Heart left ventricle (tissue), 16 donors: ENCODE results near the gene JOSD2. TPM values are rescaled to one million over a fixed set of nuclear protein-coding genes. Genes with fewer than 3 reads are reported as not detected.

Source experiments
- ATAC-seq, 4 donors: fragments of 200-7000 bp; cut with Tn5 transposase; one replicate each; pipeline ENCODE4 v1.9.1; 2020 to 2022; ENCODE audit warnings: moderate library complexity in 4 of 4, mild to moderate bottlenecking in 3 of 4, moderate number of reproducible peaks in 1 of 4
- DNase-seq, 5 donors: peaks; one replicate each; pipeline ENCODE4 v3.0.0-alpha.2; 2020
- H3K27ac ChIP-seq, 12 donors: fragments of 200-600 bp; sonication (generic) in 4 of 12; one replicate each; pipeline versions ENCODE4 v1.5.0 to v1.8.0; 2016 to 2022; ENCODE audit warnings: mild to moderate bottlenecking in 2 of 12
- H3K27me3 ChIP-seq, 9 donors: fragments of 200-600 bp; sonication (generic) in 2 of 9; one replicate each; pipeline versions ENCODE4 v1.5.1 to v1.8.0; 2016 to 2022; ENCODE audit warnings: mild to moderate bottlenecking in 3 of 9
- H3K36me3 ChIP-seq, 9 donors: fragments of 200-600 bp; sonication (generic) in 2 of 9; one replicate each; pipeline versions ENCODE4 v1.5.0 to v1.8.0; 2018 to 2022; ENCODE audit warnings: mild to moderate bottlenecking in 2 of 9
- H3K4me1 ChIP-seq, 12 donors: fragments of 200-600 bp; sonication (generic) in 4 of 12; one replicate each; pipeline versions ENCODE4 v1.5.0 to v1.8.0; 2016 to 2022; ENCODE audit warnings: mild to moderate bottlenecking in 3 of 12
- H3K4me3 ChIP-seq, 12 donors: fragments of 200-600 bp; sonication (generic) in 4 of 12; one replicate each; pipeline versions ENCODE4 v1.5.0 to v1.8.0; 2017 to 2022; ENCODE audit warnings: mild to moderate bottlenecking in 9 of 12, moderate library complexity in 4 of 12
- H3K9me3 ChIP-seq, 12 donors: fragments of 200-600 bp; sonication (generic) in 4 of 12; one replicate each; pipeline versions ENCODE4 v1.5.0 to v1.8.0; 2016 to 2022; ENCODE audit warnings: mild to moderate bottlenecking in 1 of 12
- POLR2A ChIP-seq, 2 donors: fragments of 450-650 bp; IDR thresholded peaks; one replicate each; pipeline ENCODE4 v1.6.1; 2017; ENCODE audit warnings: antibody characterized with exemption in 2 of 2, mild to moderate bottlenecking in 2 of 2, moderate library complexity in 2 of 2
- WGBS, 4 donors: extraction: QIAGEN DNeasy Blood & Tissue Kit in 2 of 4; methylation state at CpG; one replicate each; pipeline versions ENCODE4 v1.1.5 to v1.1.7; 2013 to 2018; 5-methylcytosine and 5-hydroxymethylcytosine counted together
- intact Hi-C, 10 donors: fragments of 100-400 bp; cut with DNase I; formaldehyde crosslinking; loops; one replicate each; pipeline versions ENCODE4 v1.11.1 to v1.14.2; 2022
- polyA plus RNA-seq, 2 donors: library from polyadenylated mRNA; stranded (reverse); fragments of 200-250 nt; gene quantifications; one replicate each; pipeline ENCODE4 v1.2.3, GENCODE V29; 2013
- total RNA-seq, 9 donors: library from RNA; depleted of rRNA in 2 of 9; stranded (reverse); fragments of >200 nt in 2 of 9; fragmentation: NEBNext Ultra II Directional in 3 of 9; extraction: Animal tissue kit (Norgen Biotek cat#: 25700) in 3 of 9; gene quantifications; one replicate each; pipeline versions ENCODE4 v1.1.0 to v1.2.4, GENCODE V29; 2016 to 2023
- TF ChIP-seq, protein P1 (sequence below), 12 donors: fragments of 200-600 bp; sonication (generic) in 4 of 12; IDR thresholded peaks; one replicate each; pipeline versions ENCODE4 v1.5.0 to v1.8.0; 2018 to 2022; ENCODE audit warnings: antibody characterized with exemption in 12 of 12, mild to moderate bottlenecking in 5 of 12
- donor health status: ischemic (EF 13 %, LVEDD 7.1; RV severe dilation, severe dysfunction).
- donor health status: healthy with polysubstance abuse.
- donor health status: DM: no; HTN: yes; CAD: no.
- donor health status: DM: no; HTN: no; CAD: no.
- donor health status: ischemic (EF 25% LVEDD 6.9; RV normal size, moderate dysfunction).
- donor health status: ischemic (EF 25% LVEDD 5.7; RV mildly dilated, moderate dysfunction).
- donor health status: healthy.
- donor health status: DM: yes; HTN: yes; CAD: no.
- donor health status: ischemic (EF 35%, LVEDD 5.7; RV mildly dilated, moderate dysfunction).
- donor health status: nonischemic (EF 11% LVEDD 7.7; RV severe dilation, severe dysfunction).
- donor health status: DM: yes; HTN: yes; CAD: no.
- donor health status: PGD.
- donor health status: ischemic (EF 29% LVEDD 5.4; RV normal size, mild dysfunction).
- donor health status: nonischemic (EF 23%, LVEDD 6.1; RV moderate dilation, normal function).

JOSD2 gene
- total and polyA plus RNA-seq, 11 donors, result 18.7 to 49.7 (median 30.8) TPM

DNA sequence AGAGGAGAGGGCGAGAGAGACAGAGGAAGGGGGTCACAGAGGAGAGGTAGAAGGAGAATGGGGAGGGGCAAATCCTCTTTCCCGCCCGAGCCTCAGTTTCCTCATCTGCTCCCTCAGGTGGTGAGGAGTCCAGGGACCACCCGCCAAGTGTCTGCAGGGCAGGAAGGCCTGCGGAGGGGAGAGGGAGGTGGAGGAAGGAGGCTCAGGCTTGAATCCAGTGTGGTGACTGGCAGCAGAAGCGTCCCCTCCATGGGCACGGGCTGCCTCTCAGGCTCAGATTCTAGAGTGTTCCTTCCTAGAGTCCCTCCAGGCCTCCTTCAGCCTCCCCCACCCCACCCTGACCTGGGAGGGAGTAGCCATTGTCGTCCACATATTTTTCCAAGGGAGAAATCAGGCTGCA is 17.8 kb downstream of the JOSD2 start:
- Histone ChIP-seq H3K4me3 (no peak overlapping the region), H3K36me3 (no peaks in the 10 kb centered on the region), H3K27ac (no peak overlapping the region), H3K4me1 (peaks cover 0 to 21% (median 0%) of the 10 kb centered on the region in 12 donors), H3K9me3 (no peaks in the 10 kb centered on the region), H3K27me3 (no peaks in the 10 kb centered on the region)
- 45 to 53% (median 51%) methylated on average over 8 of the region's 8 CpGs for WGBS, 4 donors
- ATAC-seq (no peak), DNase-seq (peak in 3 of 5 donors; percentile 9 to 29 (median 25))
- TF ChIP-seq, protein P1, sequence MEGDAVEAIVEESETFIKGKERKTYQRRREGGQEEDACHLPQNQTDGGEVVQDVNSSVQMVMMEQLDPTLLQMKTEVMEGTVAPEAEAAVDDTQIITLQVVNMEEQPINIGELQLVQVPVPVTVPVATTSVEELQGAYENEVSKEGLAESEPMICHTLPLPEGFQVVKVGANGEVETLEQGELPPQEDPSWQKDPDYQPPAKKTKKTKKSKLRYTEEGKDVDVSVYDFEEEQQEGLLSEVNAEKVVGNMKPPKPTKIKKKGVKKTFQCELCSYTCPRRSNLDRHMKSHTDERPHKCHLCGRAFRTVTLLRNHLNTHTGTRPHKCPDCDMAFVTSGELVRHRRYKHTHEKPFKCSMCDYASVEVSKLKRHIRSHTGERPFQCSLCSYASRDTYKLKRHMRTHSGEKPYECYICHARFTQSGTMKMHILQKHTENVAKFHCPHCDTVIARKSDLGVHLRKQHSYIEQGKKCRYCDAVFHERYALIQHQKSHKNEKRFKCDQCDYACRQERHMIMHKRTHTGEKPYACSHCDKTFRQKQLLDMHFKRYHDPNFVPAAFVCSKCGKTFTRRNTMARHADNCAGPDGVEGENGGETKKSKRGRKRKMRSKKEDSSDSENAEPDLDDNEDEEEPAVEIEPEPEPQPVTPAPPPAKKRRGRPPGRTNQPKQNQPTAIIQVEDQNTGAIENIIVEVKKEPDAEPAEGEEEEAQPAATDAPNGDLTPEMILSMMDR (IDR thresholded peaks at IDR 0.05), result no peak
- TF ChIP-seq POLR2A (IDR thresholded peaks at IDR 0.05), result no peak
- intact Hi-C loops, result no loop called here

DNA sequence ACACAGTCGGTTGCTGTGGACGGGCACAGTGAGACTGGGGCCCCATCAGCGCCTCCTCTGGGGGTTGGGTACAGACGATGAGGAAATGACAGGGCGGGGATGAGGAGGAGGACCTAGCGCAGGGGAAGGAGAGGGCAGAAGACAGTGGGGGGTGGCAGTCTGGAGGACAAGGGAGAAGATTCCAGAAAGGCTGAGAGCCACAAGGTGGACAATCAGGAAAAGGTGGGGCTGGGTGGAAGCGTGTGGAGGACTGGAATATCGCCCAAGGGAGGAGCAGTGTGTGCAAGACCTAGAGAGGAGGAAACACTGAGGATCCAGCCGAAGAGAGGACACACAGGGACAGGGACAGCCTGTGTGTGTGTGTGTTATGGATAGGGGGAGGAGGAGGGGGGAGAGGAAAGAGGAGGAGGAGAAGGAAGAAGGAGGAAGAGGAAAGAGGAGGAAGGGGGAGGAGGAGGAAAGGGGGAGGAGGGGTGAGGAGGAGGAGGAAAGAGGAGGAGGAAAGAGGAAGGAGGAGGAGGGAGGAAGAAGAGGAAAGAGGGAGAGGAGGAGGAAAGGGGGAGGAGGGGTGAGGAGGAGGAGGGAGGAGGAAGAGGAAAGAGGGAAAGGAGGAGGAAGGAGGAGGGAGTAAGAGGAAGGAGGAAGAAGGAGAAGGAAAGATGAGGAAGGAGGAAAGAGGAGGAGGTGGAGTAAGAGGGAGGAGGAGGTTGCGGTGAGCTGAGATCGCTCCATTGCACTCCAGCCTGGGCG is 18.5 kb downstream of the JOSD2 start:
- no peak for ATAC-seq
- Histone ChIP-seq H3K4me3 (no peak overlapping the region), H3K27me3 (peaks cover 0 to 3% (median 0%) of the 10 kb centered on the region in 9 donors), H3K9me3 (no peaks in the 10 kb centered on the region), H3K27ac (no peak overlapping the region), H3K36me3 (no peaks in the 10 kb centered on the region), H3K4me1 (peaks cover 0 to 21% (median 0%) of the 10 kb centered on the region in 12 donors)
- TF ChIP-seq POLR2A (IDR thresholded peaks at IDR 0.05), result no peak
- TF ChIP-seq, protein P1 (IDR thresholded peaks at IDR 0.05), result no peak
- DNase-seq, result peak in 3 of 5 donors; percentile 29 to 61 (median 42)
- intact Hi-C loops, result no loop called here
- WGBS, 4 donors, result 13 to 30% (median 21%) methylated on average over 9 to 12 of the region's 12 CpGs

DNA sequence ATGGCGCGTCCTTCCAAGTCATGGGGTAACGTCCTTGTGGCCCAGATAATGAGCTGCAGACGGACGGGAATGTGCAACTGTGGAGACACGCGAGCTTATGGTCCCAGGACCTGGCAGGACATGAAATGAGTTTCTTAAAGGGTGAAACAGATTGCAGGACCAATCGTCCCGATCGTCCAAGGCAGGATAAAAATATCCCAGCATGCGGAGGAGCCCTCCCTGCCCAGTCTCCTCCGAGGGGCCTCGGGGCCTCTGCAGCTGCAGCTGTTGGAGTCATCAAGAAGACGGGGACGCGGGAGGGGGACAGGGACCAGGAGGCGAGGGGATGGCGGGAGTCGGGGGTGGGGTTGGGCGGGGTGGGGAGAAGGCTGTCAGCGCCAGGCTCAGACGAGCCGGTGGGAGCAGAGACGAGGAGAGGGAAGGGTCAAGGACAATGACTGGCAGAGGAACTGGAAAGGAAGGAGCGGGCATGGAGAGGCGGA is 20.0 kb downstream of the JOSD2 start:
- H3K9me3 ChIP-seq, result no peaks in the 10 kb centered on the region
- intact Hi-C loops, result no loop called here
- H3K27ac ChIP-seq, result no peak overlapping the region
- ATAC-seq (no peak), DNase-seq (peak in 3 of 5 donors; percentile 24 to 46 (median 28))
- no peak for TF ChIP-seq POLR2A (IDR thresholded peaks at IDR 0.05)
- TF ChIP-seq, protein P1 (IDR thresholded peaks at IDR 0.05), result no peak
- WGBS, 4 donors, result 19 to 29% (median 25%) methylated on average over 22 to 26 of the region's 26 CpGs
- H3K4me3 ChIP-seq, result no peak overlapping the region
- peaks cover 0 to 4% (median 0%) of the 10 kb centered on the region in 9 donors for H3K27me3 ChIP-seq
- peaks cover 0 to 9% (median 0%) of the 10 kb centered on the region in 9 donors for H3K36me3 ChIP-seq
- peaks cover 0 to 21% (median 0%) of the 10 kb centered on the region in 12 donors for H3K4me1 ChIP-seq

DNA sequence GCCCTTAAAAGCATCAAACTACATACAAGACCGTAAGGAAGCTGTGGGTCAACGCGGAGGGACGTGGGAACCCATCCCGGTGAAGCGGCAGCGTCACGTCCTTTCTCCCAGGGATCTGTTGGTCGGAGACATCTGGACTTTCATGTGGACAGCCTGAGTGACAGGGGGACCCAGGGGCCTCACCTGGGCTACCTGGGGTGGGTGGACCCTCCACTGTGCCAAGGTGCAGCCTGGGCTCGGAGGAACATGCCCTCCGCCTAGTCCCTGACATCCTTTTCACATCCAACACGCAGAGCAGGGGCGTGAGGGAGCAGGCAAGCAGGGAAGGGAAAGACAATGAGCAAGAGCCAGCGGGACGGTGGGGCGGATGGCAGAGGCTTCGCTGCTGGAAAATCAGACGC is 20.6 kb downstream of the JOSD2 start:
- H3K27me3 ChIP-seq, result peaks cover 0 to 4% (median 0%) of the 10 kb centered on the region in 9 donors
- H3K9me3 ChIP-seq, result no peaks in the 10 kb centered on the region
- intact Hi-C loops, result no loop called here
- peaks cover 0 to 9% (median 0%) of the 10 kb centered on the region in 9 donors for H3K36me3 ChIP-seq
- no peak overlapping the region for H3K4me3 ChIP-seq
- peak in 3 of 5 donors; percentile 16 to 33 (median 22) for DNase-seq
- peaks cover 0 to 21% (median 0%) of the 10 kb centered on the region in 12 donors for H3K4me1 ChIP-seq
- no peak for ATAC-seq
- no peak overlapping the region for H3K27ac ChIP-seq
- WGBS, 4 donors, result 93 to 95% (median 95%) methylated on average over 18 of the region's 18 CpGs
- TF ChIP-seq POLR2A (IDR thresholded peaks at IDR 0.05), result no peak
- TF ChIP-seq, protein P1 (IDR thresholded peaks at IDR 0.05), result no peak
